Breast epithelium (tissue), 4 donors: Measurements from ENCODE around the gene MYH3. TPM values are rescaled to one million over a fixed set of nuclear protein-coding genes. Genes with fewer than 3 reads are reported as not detected.

ENCODE experiments used
- DNase-seq, 2 donors: peaks; one replicate each; pipeline ENCODE4 v3.0.0-alpha.2; 2019; ENCODE audit warnings: low spot score in 2 of 2
- H3K27ac ChIP-seq, 2 donors: fragments of 200-600 bp; sonication (generic) in 1 of 2; one replicate each; pipeline ENCODE4 v1.5.1; 2016 to 2019; ENCODE audit warnings: mild to moderate bottlenecking in 1 of 2
- H3K27me3 ChIP-seq, 2 donors: fragments of 200-600 bp; sonication (generic) in 1 of 2; one replicate each; pipeline versions ENCODE4 v1.5.1 to v1.6.0; 2017 to 2019; ENCODE audit warnings: control low read depth in 1 of 2, mild to moderate bottlenecking in 1 of 2
- H3K36me3 ChIP-seq: fragments of 200-600 bp; one replicate; pipeline ENCODE4 v1.5.1; 2019
- H3K4me1 ChIP-seq, 2 donors: fragments of 200-600 bp; sonication (generic); one replicate each; pipeline ENCODE4 v1.5.1; 2016 to 2019; ENCODE audit warnings: control low read depth in 1 of 2
- H3K4me3 ChIP-seq, 3 donors: fragments of 200-600 bp; sonication (generic); 1 replicate in 2 of 3; 2 replicates in 1 of 3; pipeline ENCODE4 v1.5.1; 2016 to 2019; ENCODE audit warnings: mild to moderate bottlenecking in 3 of 3, moderate library complexity in 2 of 3
- H3K9me3 ChIP-seq, 2 donors: fragments of 200-600 bp; sonication (generic) in 1 of 2; one replicate each; pipeline ENCODE4 v1.5.1; 2016 to 2019; ENCODE audit warnings: control low read depth in 1 of 2
- CTCF ChIP-seq, 3 donors: fragments of 450-650 bp; IDR thresholded peaks; one replicate each; pipeline ENCODE4 v1.5.1; 2016 to 2017; ENCODE audit warnings: antibody characterized with exemption in 3 of 3, mild to moderate bottlenecking in 3 of 3, moderate library complexity in 3 of 3
- POLR2A ChIP-seq: fragments of 450-650 bp; IDR thresholded peaks from one replicate; pipeline ENCODE4 v1.6.1; 2016; ENCODE audit warnings: antibody characterized with exemption, mild to moderate bottlenecking, moderate library complexity
- POLR2AphosphoS5 ChIP-seq, 3 donors: sonication (generic); formaldehyde crosslinking; IDR thresholded peaks; one replicate each; pipeline ENCODE4 v1.6.1; 2017; ENCODE audit warnings: antibody characterized with exemption in 3 of 3
- intact Hi-C: fragments of 100-400 bp; cut with DNase I; formaldehyde crosslinking; loops from one replicate; pipeline ENCODE4 v1.15.1; 2023; ENCODE audit warnings: low total_unique reads
- total RNA-seq, 3 donors: library from RNA; depleted of rRNA; stranded (reverse); fragments of >200 nt; gene quantifications; one replicate each; pipeline ENCODE4 v1.1.0, GENCODE V29; 2016

Gene MYH3
- total RNA-seq, 3 donors from 2014 or later, result 0.80 to 2.9 (median 2.2) TPM

DNA sequence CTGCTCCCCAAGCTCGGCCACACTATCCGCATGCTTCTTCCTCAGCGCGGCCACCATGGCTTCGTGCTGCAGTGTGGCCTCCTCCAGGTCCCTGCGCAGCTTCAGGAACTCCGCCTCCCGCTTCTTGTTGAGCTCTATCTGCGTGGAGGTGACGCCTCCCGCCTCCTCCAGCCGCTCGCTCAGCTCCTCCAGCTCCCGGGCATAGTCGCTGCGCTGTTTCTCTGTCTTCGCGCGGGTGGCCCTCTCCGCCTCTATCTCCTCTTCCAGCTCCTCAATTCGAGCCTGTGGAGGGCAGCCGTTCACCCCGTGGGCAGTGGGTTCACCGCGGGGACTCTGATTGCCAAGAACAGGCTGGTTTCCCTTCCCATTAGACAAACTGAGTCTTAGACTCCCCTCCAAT, 19.0 kb downstream of the MYH3 start:
- no peaks in the 10 kb centered on the region for H3K27me3 ChIP-seq
- no peaks in the 10 kb centered on the region for H3K36me3 ChIP-seq
- no peak overlapping the region for H3K4me3 ChIP-seq
- H3K27ac ChIP-seq, result no peak overlapping the region
- no peaks in the 10 kb centered on the region for H3K4me1 ChIP-seq
- no peak for DNase-seq
- TF ChIP-seq POLR2A (no peak), POLR2AphosphoS5 (IDR thresholded peaks at IDR 0.05) (no peak), CTCF (IDR thresholded peaks at IDR 0.05) (no peak)
- H3K9me3 ChIP-seq, result no peaks in the 10 kb centered on the region
- intact Hi-C loops, result no loop called here

DNA sequence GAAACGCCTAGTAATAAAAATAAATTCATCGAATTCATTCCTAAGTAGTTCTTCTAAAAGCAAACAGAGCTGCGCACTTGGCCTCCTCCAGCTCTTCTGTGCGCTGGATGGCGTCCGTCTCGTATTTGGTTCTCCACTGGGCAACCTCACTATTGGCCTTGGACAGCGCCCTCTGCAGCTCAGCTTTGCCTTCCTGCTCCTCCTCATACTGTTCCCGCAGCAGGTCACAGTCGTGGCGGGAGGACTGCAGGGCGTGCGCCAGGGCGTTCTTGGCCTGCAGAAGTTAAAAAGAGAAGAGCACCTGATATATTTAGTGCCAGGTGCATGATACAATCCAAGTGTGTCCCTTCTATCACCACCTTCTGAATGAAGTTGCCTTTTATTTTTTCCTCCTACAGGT, 21.8 kb downstream of the MYH3 start:
- Histone ChIP-seq H3K36me3 (no peaks in the 10 kb centered on the region), H3K27ac (no peak overlapping the region), H3K9me3 (no peaks in the 10 kb centered on the region), H3K27me3 (no peaks in the 10 kb centered on the region), H3K4me3 (no peak overlapping the region), H3K4me1 (no peaks in the 10 kb centered on the region)
- intact Hi-C loops, result no loop called here
- TF ChIP-seq CTCF (IDR thresholded peaks at IDR 0.05) (no peak), POLR2A (no peak), POLR2AphosphoS5 (IDR thresholded peaks at IDR 0.05) (no peak)
- DNase-seq, result no peak

DNA sequence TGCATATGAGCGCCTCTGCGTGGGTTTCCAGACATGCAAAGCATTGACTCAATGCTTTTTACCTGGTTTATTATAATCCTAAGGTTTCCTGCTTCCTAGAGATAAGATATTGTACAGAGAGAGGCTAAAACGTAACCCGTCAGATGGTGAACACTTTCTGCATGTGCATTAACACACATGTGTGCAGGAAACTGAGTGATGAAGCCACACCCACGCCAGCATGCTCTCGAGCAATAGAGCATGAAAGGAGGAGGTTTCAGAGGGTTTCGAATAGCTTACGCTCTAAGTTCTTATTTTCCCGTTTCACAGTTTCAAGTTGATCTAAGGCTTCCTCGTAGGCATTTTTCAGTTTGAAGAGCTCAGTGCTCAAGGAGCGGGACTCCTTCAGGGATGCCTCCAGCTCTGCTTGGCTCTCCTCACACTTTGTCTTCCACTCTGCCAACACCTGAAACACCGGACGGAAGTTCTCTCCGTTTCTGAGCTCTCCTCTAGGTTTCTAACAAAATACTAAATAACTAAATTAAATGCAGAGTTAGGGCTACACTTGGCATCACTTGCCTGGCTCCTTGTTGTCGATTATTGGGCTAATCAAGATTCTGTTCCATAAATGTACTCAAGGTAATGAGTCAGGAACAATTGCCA, 23.2 kb downstream of the MYH3 start:
- Histone ChIP-seq H3K36me3 (no peaks in the 10 kb centered on the region), H3K4me1 (no peaks in the 10 kb centered on the region), H3K27ac (no peak overlapping the region), H3K27me3 (no peaks in the 10 kb centered on the region), H3K9me3 (no peaks in the 10 kb centered on the region), H3K4me3 (no peak overlapping the region)
- no peak for DNase-seq
- intact Hi-C loops, result no loop called here
- TF ChIP-seq POLR2A, result no peak
- TF ChIP-seq CTCF (IDR thresholded peaks at IDR 0.05), result no peak
- no peak for TF ChIP-seq POLR2AphosphoS5 (IDR thresholded peaks at IDR 0.05)

DNA sequence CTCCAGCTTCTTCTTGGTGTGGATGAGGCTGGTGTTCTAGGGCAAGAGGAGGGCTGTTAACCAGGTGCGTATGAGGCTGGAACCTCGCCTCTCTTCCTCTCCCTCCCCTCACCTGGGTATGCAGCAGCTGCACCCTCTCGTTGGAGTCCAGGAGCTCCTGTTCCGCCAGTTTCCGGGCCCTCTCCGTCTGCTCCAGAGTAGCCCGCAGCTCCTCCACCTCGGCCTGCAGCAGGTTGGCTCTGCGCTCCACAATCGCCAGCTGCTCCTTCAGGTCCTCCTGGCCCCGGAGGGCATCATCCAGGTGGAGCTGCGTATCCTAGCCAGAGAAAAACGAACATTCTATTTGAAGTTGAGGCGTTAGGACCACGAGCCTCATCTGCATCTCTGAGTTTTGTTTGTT, 25.4 kb downstream of the MYH3 start:
- no peak for TF ChIP-seq POLR2A
- TF ChIP-seq CTCF (IDR thresholded peaks at IDR 0.05), result no peak
- TF ChIP-seq POLR2AphosphoS5 (IDR thresholded peaks at IDR 0.05), result no peak
- H3K27me3 ChIP-seq, result no peaks in the 10 kb centered on the region
- intact Hi-C loops, result no loop called here
- H3K36me3 ChIP-seq, result no peaks in the 10 kb centered on the region
- H3K4me3 ChIP-seq, result no peak overlapping the region
- H3K4me1 ChIP-seq, result no peaks in the 10 kb centered on the region
- H3K9me3 ChIP-seq, result no peaks in the 10 kb centered on the region
- H3K27ac ChIP-seq, result no peak overlapping the region
- no peak for DNase-seq

- no peak for DNase-seq
- Histone ChIP-seq H3K36me3 (no peaks in the 10 kb centered on the region), H3K9me3 (no peaks in the 10 kb centered on the region), H3K27ac (no peak overlapping the region), H3K4me1 (no peaks in the 10 kb centered on the region), H3K27me3 (no peaks in the 10 kb centered on the region), H3K4me3 (no peak overlapping the region)
- intact Hi-C loops, result no loop called here
- peak in 2 of 3 donors; percentile 42 to 51 for TF ChIP-seq CTCF (IDR thresholded peaks at IDR 0.05)
- TF ChIP-seq POLR2A, result no peak
Measured at GRCh38 chr17:10631048-10631700, 25.9 kb downstream of the MYH3 start.
